ENCODE results near the gene NMUR1. TPM values are rescaled to one million over a fixed set of nuclear protein-coding genes. Genes with fewer than 3 reads are reported as not detected.

Gene NMUR1
- total and polyA plus RNA-seq, 9 donors: 0.16 to 0.62 (median 0.23) TPM

DNA sequence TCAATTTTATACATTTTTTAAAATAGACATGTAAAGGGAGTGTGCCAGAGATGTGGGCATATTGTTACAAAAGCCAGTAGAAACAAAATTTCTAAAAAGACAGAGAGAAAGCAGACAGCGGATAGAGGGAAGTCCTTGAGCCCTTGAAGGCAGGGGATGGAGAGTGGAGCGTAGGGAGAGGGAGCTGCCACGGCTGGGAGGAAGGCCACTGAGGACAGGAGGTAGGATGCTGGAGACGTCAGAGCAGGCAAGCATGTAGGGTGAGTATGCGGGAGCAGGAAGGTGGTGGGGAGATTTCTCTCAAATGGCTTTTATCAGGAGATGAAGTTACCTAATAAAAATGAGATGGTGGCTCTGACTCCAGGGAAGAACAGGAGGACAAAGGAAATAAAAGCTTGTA lies 41.9 kb downstream of the NMUR1 start:
- Histone ChIP-seq H3K36me3 (ENCODE audit: control insufficient read depth, insufficient read depth, low read length) (no peaks in the 10 kb centered on the region), H3K4me1 (ENCODE audit: control insufficient read depth, insufficient read depth, low read length) (no peaks in the 10 kb centered on the region), H3K27ac (ENCODE audit: low read length) (no peak overlapping the region), H3K4me3 (ENCODE audit: low read length) (no peak overlapping the region), H3K9me3 (replicated peaks; ENCODE audit: control insufficient read depth, low read depth, low read length) (no peaks in the 10 kb centered on the region), H3K27me3 (ENCODE audit: control insufficient read depth, insufficient read depth, low read length) (no peaks in the 10 kb centered on the region)
- no peak for DNase-seq
- WGBS (ENCODE audit: insufficient coverage): 93% methylated on average over 5 of the region's 5 CpGs

DNA sequence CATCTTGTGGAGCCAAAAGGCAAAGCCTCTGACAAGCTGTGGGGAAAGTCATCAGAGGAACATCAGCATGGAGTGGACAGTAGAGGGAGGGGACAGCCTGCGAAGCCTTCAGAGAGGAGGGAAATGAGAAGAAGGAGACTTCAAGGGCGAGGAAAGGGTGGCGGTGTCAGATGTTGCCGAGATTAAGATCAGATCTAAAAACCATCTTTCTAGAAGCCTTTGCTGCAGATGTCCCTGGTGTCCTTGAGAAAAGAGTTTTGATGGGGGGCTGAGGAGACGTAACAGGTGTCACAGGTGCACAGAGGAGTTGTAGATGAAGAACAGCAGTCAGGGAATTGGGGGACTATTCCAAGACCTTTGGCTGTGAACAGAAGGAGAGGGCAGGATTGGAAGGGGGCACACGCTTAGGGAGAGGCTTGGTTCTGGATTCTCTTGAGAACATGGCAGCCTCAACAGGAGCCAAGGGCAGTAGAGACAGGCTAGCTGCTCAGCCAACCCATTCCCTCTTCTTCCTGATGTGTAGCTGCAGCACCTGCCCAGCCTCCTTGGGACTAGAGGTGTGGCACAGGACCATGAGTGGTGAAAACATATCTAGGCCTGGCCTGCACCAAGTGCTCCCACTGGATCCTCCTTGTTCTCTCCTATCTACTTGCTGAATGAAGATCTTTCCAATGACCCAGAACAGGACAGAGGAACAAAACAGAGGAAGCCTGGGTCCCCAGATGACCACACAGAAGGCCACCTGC lies 43.2 kb downstream of the NMUR1 start:
- DNase-seq: no peak
- no peaks in the 10 kb centered on the region for H3K36me3 ChIP-seq (ENCODE audit: control insufficient read depth, insufficient read depth, low read length)
- WGBS (ENCODE audit: insufficient coverage): 92% methylated on average over 6 of the region's 6 CpGs
- no peak overlapping the region for H3K27ac ChIP-seq (ENCODE audit: low read length)
- H3K9me3 ChIP-seq (replicated peaks; ENCODE audit: control insufficient read depth, low read depth, low read length): no peaks in the 10 kb centered on the region
- H3K4me3 ChIP-seq (ENCODE audit: low read length): no peak overlapping the region
- peaks cover 5% of the 10 kb centered on the region for H3K4me1 ChIP-seq (ENCODE audit: control insufficient read depth, insufficient read depth, low read length)
- no peaks in the 10 kb centered on the region for H3K27me3 ChIP-seq (ENCODE audit: control insufficient read depth, insufficient read depth, low read length)

DNA sequence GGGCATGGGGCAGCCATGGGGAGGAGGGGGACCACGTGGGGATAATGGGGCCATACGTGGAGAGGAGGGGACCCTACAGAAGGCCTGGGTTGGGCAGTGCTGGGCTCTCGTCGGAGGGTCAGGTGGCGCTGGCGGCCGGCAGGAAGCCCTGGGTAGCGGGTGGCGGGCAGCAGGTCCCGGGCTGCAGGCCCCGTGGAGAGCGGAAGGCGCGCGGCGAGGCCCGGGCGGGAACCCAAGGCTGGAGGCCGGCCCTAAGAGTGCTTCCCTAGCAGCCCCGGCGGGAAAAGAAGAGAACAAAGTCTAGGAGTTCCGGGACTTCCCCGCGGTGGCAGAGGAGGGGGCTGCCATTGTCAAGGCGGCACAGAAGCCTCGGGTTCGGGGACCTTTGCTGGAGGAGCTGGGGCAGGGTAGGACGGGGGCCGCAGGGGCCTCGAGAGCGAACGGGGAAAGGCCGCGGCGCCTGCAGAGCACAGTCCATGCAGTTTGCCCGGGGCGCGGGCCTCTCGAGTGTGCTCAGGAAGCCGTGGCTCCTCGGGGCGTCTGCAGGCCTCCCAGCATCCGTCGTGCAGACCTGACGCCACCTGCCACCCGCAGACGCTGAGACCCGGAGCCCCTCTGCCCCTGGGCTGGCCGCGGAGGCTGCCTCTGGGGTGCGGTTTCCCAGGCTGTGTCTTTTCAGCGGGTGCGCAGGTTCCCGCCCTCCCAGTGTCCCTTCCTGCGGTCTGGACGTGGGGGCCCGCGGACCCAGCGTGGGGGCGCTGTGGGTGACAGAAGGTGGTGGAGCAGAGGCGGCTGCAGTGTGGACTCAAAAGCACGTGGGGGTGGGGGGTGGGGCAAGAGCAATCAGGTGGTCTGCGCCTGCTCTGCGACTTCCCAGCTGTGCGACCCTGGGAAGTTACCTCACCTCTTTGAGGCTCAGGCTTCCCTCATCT lies 46.6 kb downstream of the NMUR1 start:
- no peaks in the 10 kb centered on the region for H3K9me3 ChIP-seq (replicated peaks; ENCODE audit: control insufficient read depth, low read depth, low read length)
- peak; percentile 47 for DNase-seq
- peak overlapping the region; percentile 71 for H3K27ac ChIP-seq (ENCODE audit: low read length)
- H3K27me3 ChIP-seq (ENCODE audit: control insufficient read depth, insufficient read depth, low read length): no peaks in the 10 kb centered on the region
- H3K36me3 ChIP-seq (ENCODE audit: control insufficient read depth, insufficient read depth, low read length): no peaks in the 10 kb centered on the region
- 47% methylated on average over 51 of the region's 65 CpGs for WGBS (ENCODE audit: insufficient coverage)
- peaks cover 5% of the 10 kb centered on the region for H3K4me1 ChIP-seq (ENCODE audit: control insufficient read depth, insufficient read depth, low read length)
- peak overlapping the region; percentile 35 for H3K4me3 ChIP-seq (ENCODE audit: low read length)

DNA sequence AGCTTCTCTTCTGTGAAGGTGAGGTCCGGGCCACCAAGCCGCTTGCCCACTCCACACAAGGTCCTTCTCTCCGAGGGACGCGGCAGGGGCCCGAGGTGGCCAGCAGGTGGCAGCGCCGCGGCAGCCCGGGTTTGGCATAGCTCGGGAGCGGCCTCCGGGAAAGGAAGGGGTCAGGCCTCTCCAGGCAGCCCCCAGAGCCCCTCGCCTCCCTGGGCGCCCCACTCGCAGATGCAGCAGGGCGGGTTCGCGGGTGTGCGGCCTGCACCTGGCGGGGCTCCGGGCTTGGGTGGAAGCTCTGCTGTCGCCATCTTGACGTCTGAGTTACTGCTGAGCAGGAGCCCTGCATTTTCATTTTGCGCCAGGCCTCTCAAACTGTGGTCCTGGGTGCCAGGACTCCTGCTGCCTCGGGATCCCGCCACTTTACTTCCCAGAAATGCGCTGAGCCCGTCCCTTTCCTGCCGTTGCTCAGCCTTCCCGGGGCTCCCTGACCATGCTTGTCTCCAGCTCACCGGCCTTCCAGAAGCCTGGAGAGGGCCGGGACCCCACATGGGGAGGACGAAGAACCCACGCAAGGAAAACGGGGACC lies 47.3 kb downstream of the NMUR1 start:
- Histone ChIP-seq H3K36me3 (ENCODE audit: control insufficient read depth, insufficient read depth, low read length) (no peaks in the 10 kb centered on the region), H3K4me3 (ENCODE audit: low read length) (peak overlapping the region; percentile 35), H3K27me3 (ENCODE audit: control insufficient read depth, insufficient read depth, low read length) (no peaks in the 10 kb centered on the region), H3K9me3 (replicated peaks; ENCODE audit: control insufficient read depth, low read depth, low read length) (no peaks in the 10 kb centered on the region), H3K4me1 (ENCODE audit: control insufficient read depth, insufficient read depth, low read length) (peaks cover 5% of the 10 kb centered on the region), H3K27ac (ENCODE audit: low read length) (peak overlapping the region; percentile 71)
- 22% methylated on average over 33 of the region's 36 CpGs for WGBS (ENCODE audit: insufficient coverage)
- peak; percentile 72 for DNase-seq

GRCh38 chr2:231480781-231481180 lies 49.5 kb downstream of the NMUR1 start:
- peaks cover 5% of the 10 kb centered on the region for H3K4me1 ChIP-seq (ENCODE audit: control insufficient read depth, insufficient read depth, low read length)
- no peaks in the 10 kb centered on the region for H3K9me3 ChIP-seq (replicated peaks; ENCODE audit: control insufficient read depth, low read depth, low read length)
- 52% methylated on average over 2 of the region's 3 CpGs for WGBS (ENCODE audit: insufficient coverage)
- no peaks in the 10 kb centered on the region for H3K27me3 ChIP-seq (ENCODE audit: control insufficient read depth, insufficient read depth, low read length)
- DNase-seq: no peak
- H3K4me3 ChIP-seq (ENCODE audit: low read length): no peak overlapping the region
- H3K27ac ChIP-seq (ENCODE audit: low read length): no peak overlapping the region
- H3K36me3 ChIP-seq (ENCODE audit: control insufficient read depth, insufficient read depth, low read length): no peaks in the 10 kb centered on the region

GRCh38 chr2:231479455-231479854 lies 50.8 kb downstream of the NMUR1 start:
- H3K4me1 ChIP-seq (ENCODE audit: control insufficient read depth, insufficient read depth, low read length): peaks cover 5% of the 10 kb centered on the region
- no peaks in the 10 kb centered on the region for H3K9me3 ChIP-seq (replicated peaks; ENCODE audit: control insufficient read depth, low read depth, low read length)
- DNase-seq: no peak
- 100% methylated on average over 1 of the region's 9 CpGs for WGBS (ENCODE audit: insufficient coverage)
- no peaks in the 10 kb centered on the region for H3K27me3 ChIP-seq (ENCODE audit: control insufficient read depth, insufficient read depth, low read length)
- no peaks in the 10 kb centered on the region for H3K36me3 ChIP-seq (ENCODE audit: control insufficient read depth, insufficient read depth, low read length)
- H3K4me3 ChIP-seq (ENCODE audit: low read length): no peak overlapping the region
- H3K27ac ChIP-seq (ENCODE audit: low read length): no peak overlapping the region

DNA sequence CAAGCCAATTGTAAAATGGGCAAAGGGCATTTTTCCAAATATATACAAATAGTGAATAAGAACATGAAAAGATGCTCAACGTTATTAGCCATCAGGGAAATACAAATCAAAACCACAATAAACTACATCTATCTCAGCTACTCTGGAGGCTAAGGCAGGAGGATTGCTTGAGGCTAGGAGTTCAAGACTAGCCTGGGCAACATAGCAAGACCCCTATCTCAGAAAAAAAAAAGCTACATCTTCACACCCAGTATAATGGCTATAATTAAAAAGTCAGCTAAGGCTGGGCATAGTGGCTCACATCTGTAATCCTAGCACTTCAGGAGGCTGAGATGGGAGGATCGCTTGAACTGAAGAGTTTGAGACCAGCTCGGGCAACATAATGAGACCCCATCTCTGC lies 53.3 kb downstream of the NMUR1 start:
- DNase-seq: no peak
- Histone ChIP-seq H3K36me3 (ENCODE audit: control insufficient read depth, insufficient read depth, low read length) (no peaks in the 10 kb centered on the region), H3K27ac (ENCODE audit: low read length) (no peak overlapping the region), H3K9me3 (replicated peaks; ENCODE audit: control insufficient read depth, low read depth, low read length) (no peaks in the 10 kb centered on the region), H3K27me3 (ENCODE audit: control insufficient read depth, insufficient read depth, low read length) (no peaks in the 10 kb centered on the region), H3K4me3 (ENCODE audit: low read length) (no peak overlapping the region), H3K4me1 (ENCODE audit: control insufficient read depth, insufficient read depth, low read length) (no peaks in the 10 kb centered on the region)
- no CpG with 5 or more reads among the region's 3 CpGs for WGBS (ENCODE audit: insufficient coverage)

DNA sequence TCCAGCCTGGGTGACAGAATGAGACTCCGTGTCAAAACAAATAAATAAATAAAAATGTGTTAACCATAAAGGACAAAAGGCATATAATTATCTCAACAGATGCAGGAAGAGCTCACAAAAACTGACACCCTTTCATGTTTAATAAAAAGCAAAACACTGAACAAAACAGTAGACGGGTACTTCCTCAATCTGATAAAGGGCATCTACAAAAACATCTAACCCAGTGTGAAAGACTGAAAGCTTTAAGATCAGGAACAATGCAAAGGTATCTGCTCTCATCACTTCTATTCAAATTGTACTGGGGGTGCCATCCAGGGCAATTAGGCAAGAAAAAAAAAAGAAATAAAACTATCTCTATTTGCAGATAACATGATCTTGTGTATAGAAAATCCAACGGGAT lies 54.3 kb downstream of the NMUR1 start:
- DNase-seq: no peak
- Histone ChIP-seq H3K4me3 (ENCODE audit: low read length) (no peak overlapping the region), H3K4me1 (ENCODE audit: control insufficient read depth, insufficient read depth, low read length) (no peaks in the 10 kb centered on the region), H3K27ac (ENCODE audit: low read length) (no peak overlapping the region), H3K27me3 (ENCODE audit: control insufficient read depth, insufficient read depth, low read length) (no peaks in the 10 kb centered on the region), H3K9me3 (replicated peaks; ENCODE audit: control insufficient read depth, low read depth, low read length) (no peaks in the 10 kb centered on the region), H3K36me3 (ENCODE audit: control insufficient read depth, insufficient read depth, low read length) (no peaks in the 10 kb centered on the region)
- no CpG with 5 or more reads among the region's 3 CpGs for WGBS (ENCODE audit: insufficient coverage)

Data from muscle of leg (tissue), 11 donors.